ENCODE data around the gene CIRBP.

Gene CIRBP

GRCh38 chr19:1288226-1288612 is 19.1 kb downstream of the CIRBP start:
- H3K4me3 ChIP-seq (ENCODE audit: low read depth, low read length): no peak overlapping the region
- no peak for DNase-seq (ENCODE audit: low read depth)
- TF ChIP-seq CTCF (IDR thresholded peaks at IDR 0.05; ENCODE audit: low read depth, low read length, missing control alignments): no peak
- in situ Hi-C loops (cut with HindIII; ENCODE audit: low sequenced_read_pairs): no loop called here

- no peak for DNase-seq (ENCODE audit: low read depth)
- H3K4me3 ChIP-seq (ENCODE audit: low read depth, low read length): no peak overlapping the region
- no peak for TF ChIP-seq CTCF (IDR thresholded peaks at IDR 0.05; ENCODE audit: low read depth, low read length, missing control alignments)
- in situ Hi-C loops (cut with HindIII; ENCODE audit: low sequenced_read_pairs): no loop called here
Observed at GRCh38 chr19:1288833-1289685, 19.9 kb downstream of the CIRBP start.

DNA sequence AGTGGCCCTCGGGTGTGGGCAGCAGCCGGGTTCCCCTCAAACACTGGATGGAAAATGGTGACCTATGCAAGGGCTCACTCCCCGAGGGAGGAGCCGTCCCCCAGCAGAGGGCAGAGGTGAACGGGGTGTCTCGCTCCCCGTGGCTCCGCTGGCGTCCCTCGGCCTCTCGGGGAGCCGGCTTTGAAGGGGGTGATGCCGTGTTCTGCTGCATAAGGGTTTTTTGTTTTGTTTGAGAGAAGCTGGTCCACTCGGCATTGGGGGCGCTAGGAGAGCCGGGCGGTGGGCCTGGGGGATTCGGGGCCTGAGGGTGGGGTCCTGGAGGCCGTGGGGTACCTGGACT is 20.5 kb downstream of the CIRBP start:
- no peak overlapping the region for H3K4me3 ChIP-seq (ENCODE audit: low read depth, low read length)
- in situ Hi-C loops (cut with HindIII; ENCODE audit: low sequenced_read_pairs): no loop called here
- no peak for TF ChIP-seq CTCF (IDR thresholded peaks at IDR 0.05; ENCODE audit: low read depth, low read length, missing control alignments)
- no peak for DNase-seq (ENCODE audit: low read depth)

DNA sequence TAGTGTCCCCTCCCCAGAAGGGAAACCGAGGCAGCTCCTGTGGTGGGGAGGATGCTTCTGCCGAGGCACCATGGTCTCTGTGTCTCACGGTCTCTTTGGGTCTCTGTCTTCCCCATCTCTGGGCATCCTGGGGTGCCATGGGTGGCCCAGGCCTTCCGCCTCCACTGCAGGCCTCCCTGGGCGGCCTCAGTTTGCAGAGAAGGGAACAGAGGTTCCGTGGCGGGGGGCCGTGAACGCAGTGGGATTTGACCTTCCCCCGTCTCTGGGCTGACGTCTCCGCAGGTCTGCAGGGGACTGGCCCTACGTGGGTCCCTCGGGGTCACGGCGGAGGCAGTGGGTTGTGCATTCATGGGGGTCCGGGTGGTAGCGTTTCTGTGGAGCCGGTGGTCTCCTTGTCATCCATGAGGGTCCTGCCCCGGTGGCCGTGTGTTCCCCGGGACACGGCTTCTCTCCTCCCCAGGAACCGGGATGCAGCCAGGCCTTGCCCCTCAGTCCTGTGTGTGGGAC is 21.1 kb downstream of the CIRBP start:
- TF ChIP-seq CTCF (IDR thresholded peaks at IDR 0.05; ENCODE audit: low read depth, low read length, missing control alignments): no peak

GRCh38 chr19:1290703-1291651 is 21.8 kb downstream of the CIRBP start:
- in situ Hi-C loops (cut with HindIII; ENCODE audit: low sequenced_read_pairs): no loop called here
- DNase-seq (ENCODE audit: low read depth): no peak
- TF ChIP-seq CTCF (IDR thresholded peaks at IDR 0.05; ENCODE audit: low read depth, low read length, missing control alignments): no peak
- H3K4me3 ChIP-seq (ENCODE audit: low read depth, low read length): no peak overlapping the region

More for the DNA sequence above, 21.1 kb downstream of the CIRBP start:
- DNase-seq (ENCODE audit: low read depth): no peak
- in situ Hi-C loops (cut with HindIII; ENCODE audit: low sequenced_read_pairs): no loop called here
- no peak overlapping the region for H3K4me3 ChIP-seq (ENCODE audit: low read depth, low read length)

DNA sequence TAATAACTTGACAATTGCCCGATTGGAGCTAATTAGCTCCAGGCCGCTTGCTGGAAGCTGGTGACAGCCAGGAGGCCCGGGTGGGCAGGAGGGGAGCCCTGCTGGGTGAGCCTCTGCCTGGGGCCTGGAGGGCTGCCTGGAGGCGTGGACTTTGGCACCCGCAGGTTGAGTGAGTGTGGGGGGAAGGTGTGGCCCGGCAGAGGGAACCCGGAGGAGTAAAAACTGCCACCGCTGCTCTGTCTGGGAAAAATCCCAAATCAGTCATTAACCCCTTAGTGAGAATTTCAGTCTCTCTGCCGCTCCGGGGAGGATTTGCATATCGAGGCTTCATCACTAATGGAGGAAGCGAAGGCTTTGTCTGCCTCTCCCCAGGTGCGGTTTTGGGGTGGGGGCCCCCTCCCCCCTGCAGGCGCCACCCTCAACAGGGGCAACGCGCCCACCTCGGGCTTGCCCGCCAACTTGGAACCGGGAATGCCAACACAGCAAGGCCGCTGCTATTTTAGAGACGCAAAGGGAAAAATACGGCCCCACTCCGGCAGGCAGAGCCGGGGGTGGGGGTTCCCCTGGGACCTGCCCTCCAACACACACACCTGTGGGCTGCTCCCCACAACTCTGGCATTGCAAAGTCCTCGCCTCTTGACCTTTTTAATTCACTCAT is 22.8 kb downstream of the CIRBP start:
- no peak for DNase-seq (ENCODE audit: low read depth)
- H3K4me3 ChIP-seq (ENCODE audit: low read depth, low read length): no peak overlapping the region
- no peak for TF ChIP-seq CTCF (IDR thresholded peaks at IDR 0.05; ENCODE audit: low read depth, low read length, missing control alignments)
- in situ Hi-C loops (cut with HindIII; ENCODE audit: low sequenced_read_pairs): no loop called here
